Common myeloid progenitor, CD34-positive (primary cell): ENCODE data around the gene CNPPD1.
A peak's percentile ranks its signal among the peaks of the same experiment; 100 is the strongest.

Experiments used
- CTCF ChIA-PET: fragments of 350-600 bp; sonication (Branson Sonifier 250); formaldehyde crosslinking; loops from one replicate; lab custom pipeline; 2021; ENCODE audit warnings: antibody characterized with exemption; lab: Charles Lee
- POLR2A ChIA-PET: fragments of 350-600 bp; sonication (Branson Sonifier 250); formaldehyde crosslinking; loops from one replicate; lab custom pipeline; 2021; ENCODE audit warnings: antibody characterized with exemption; lab: Charles Lee
- DNase-seq, 3 donors: peaks; one replicate each; pipeline versions ENCODE4 v3.0.0 to v3.0.0-alpha.2; 2013
- H3K27ac ChIP-seq, 2 experiments: 1 replicate in 1 of 2; 2 replicates in 1 of 2; pipeline ENCODE4 v1.7.0; 2013; ENCODE audit warnings: inconsistent platforms in 2 of 2, low read length in 2 of 2, mild to moderate bottlenecking in 2 of 2, low read depth in 1 of 2, moderate library complexity in 1 of 2; ENCODE audit not compliant: severe bottlenecking in 2 of 2, insufficient read depth in 1 of 2, poor library complexity in 1 of 2
- H3K27me3 ChIP-seq, 5 experiments: replicated peaks in 2 of 5; 1 replicate in 3 of 5; 2 replicates in 2 of 5; pipeline versions ENCODE4 v1.6.1 to v1.7.0; 2013; ENCODE audit warnings: low read length in 4 of 5, mild to moderate bottlenecking in 2 of 5, moderate library complexity in 2 of 5, inconsistent platforms in 1 of 5; ENCODE audit not compliant: insufficient read depth in 5 of 5, control insufficient read depth in 4 of 5
- H3K36me3 ChIP-seq, 4 experiments: 1 replicate in 2 of 4; 2 replicates in 2 of 4; pipeline versions ENCODE4 v1.6.1 to v1.7.0; 2013; ENCODE audit warnings: low read length in 3 of 4, control low read depth in 1 of 4, mild to moderate bottlenecking in 1 of 4; ENCODE audit not compliant: control insufficient read depth in 4 of 4, insufficient read depth in 4 of 4
- H3K4me1 ChIP-seq, 4 experiments: 1 replicate in 3 of 4; 2 replicates in 1 of 4; pipeline versions ENCODE4 v1.6.1 to v1.7.1; 2013; ENCODE audit warnings: low read length in 3 of 4, mild to moderate bottlenecking in 3 of 4, control low read depth in 1 of 4, inconsistent platforms in 1 of 4, moderate library complexity in 1 of 4; ENCODE audit not compliant: control insufficient read depth in 4 of 4, insufficient read depth in 4 of 4; ENCODE audit errors: control extremely low read depth in 1 of 4
- H3K4me3 ChIP-seq, 7 experiments: 1 replicate in 4 of 7; 2 replicates in 3 of 7; pipeline versions ENCODE4 v1.5.1 to v1.7.0; 2013; ENCODE audit warnings: mild to moderate bottlenecking in 7 of 7, low read length in 6 of 7, moderate library complexity in 6 of 7, inconsistent platforms in 2 of 7, low read depth in 2 of 7, control low read depth in 1 of 7; ENCODE audit not compliant: insufficient read depth in 4 of 7, control insufficient read depth in 1 of 7; ENCODE audit errors: extremely low read depth in 1 of 7
- H3K9me3 ChIP-seq, 5 experiments: 1 replicate in 4 of 5; 2 replicates in 1 of 5; pipeline versions ENCODE4 v1.6.1 to v1.7.1; 2013; ENCODE audit warnings: low read length in 4 of 5, mild to moderate bottlenecking in 2 of 5, inconsistent platforms in 1 of 5, low read depth in 1 of 5, moderate library complexity in 1 of 5; ENCODE audit not compliant: control insufficient read depth in 4 of 5, insufficient read depth in 2 of 5; ENCODE audit errors: control extremely low read depth in 1 of 5
- WGBS: methylation state at CpG from one replicate; pipeline ENCODE4 v1.1.5; 2013; ENCODE audit not compliant: insufficient coverage; 5-methylcytosine and 5-hydroxymethylcytosine counted together

Gene CNPPD1

DNA sequence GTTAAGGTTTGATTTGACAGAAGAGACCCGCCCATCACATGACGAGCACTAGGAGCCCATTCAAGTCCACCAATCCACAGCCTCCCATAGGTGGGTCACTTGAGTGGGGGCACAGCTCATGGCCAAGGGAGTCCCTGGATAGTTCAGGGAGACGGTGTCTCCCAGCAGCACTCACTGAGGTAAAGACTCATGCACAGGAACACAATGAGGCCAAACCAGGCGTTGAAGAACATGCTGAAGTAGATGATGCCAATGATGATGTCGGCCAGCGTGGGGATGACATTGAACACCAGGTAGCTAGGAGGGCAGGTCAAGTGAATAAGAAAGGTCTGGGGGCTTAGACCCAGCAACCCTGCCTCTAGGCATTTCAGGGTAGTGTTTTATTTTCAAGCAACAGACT is 38.1 kb upstream of the CNPPD1 start:
- no peaks in the 10 kb centered on the region for H3K27me3 ChIP-seq
- peaks cover 2 to 11% (median 10%) of the 10 kb centered on the region in 4 experiments for H3K36me3 ChIP-seq
- 97% methylated on average over 5 of the region's 6 CpGs for WGBS
- CTCF ChIA-PET: interaction anchor here (0.6 to 17.2 kb wide), 10 partner anchors 11 to 80 kb away, joined by 3 to 238 read pairs (median 10); partner anchors contain the start of genes ANKZF1, ATG9A, CNPPD1 and NHEJ1
- DNase-seq: no peak
- peaks cover 5 to 50% (median 44%) of the 10 kb centered on the region in 4 experiments for H3K4me1 ChIP-seq
- H3K27ac ChIP-seq: no peak overlapping the region
- no peaks in the 10 kb centered on the region for H3K9me3 ChIP-seq
- POLR2A ChIA-PET: no interaction called here
- H3K4me3 ChIP-seq: no peak overlapping the region

DNA sequence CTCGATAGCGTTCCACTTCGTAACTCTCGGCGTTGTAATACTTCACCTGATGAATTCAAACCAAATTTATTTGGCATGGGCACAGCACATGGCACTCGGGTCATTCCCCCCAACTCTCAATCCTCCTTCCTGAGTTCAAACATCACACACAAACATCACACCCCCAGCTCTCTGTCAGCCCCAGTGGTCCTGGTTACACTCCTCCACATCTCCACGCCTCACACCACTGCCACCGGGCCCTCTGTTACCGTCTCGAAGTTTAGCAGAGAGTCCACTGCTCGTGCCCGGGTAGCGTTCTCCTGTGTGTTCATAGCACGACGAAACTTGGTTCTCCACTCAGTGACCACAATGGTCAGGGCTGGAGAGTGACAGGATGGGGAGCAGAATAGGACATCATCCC is 37.4 kb upstream of the CNPPD1 start:
- CTCF ChIA-PET: interaction anchor here (1.0 to 17.2 kb wide), 8 partner anchors 10 to 81 kb away, joined by 3 to 238 read pairs (median 22); partner anchors contain the start of genes ANKZF1, ATG9A, CNPPD1 and NHEJ1
- H3K4me1 ChIP-seq: peaks cover 8 to 50% (median 48%) of the 10 kb centered on the region in 4 experiments
- peaks cover 2 to 10% (median 10%) of the 10 kb centered on the region in 4 experiments for H3K36me3 ChIP-seq
- no peaks in the 10 kb centered on the region for H3K27me3 ChIP-seq
- POLR2A ChIA-PET: no interaction called here
- no peak overlapping the region for H3K4me3 ChIP-seq
- H3K9me3 ChIP-seq: no peaks in the 10 kb centered on the region
- DNase-seq: no peak
- H3K27ac ChIP-seq: no peak overlapping the region
- 97% methylated on average over 9 of the region's 15 CpGs for WGBS

DNA sequence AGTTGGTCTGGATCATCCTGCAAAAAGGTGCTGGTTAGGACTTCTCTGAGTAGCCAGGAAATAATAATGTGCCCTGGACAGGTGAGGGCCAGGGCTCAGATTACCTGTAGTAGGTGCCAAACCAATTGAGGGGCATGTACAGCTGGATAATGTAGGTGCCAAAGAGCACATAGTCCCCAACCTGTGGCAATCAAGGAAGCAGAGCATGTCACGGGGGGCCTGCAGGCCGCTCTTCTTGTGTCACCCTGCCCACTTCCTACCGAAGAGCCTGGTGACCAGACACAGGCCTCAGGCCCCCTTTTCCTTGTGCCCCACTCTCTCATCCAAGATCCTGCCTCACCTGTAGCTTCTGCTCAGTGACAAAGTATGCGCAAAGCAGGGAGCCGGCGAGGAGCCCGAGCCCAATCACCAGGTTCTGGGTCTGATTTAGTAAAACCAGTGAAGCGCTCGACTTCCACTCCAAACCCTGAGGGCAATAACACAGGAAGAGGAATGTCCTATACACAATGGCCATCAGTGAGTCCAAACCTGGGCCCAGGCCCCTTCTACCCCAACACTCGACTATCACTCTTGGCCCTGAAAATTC is 36.9 kb upstream of the CNPPD1 start:
- WGBS: 98% methylated on average over 10 of the region's 10 CpGs
- peaks cover 12 to 50% (median 48%) of the 10 kb centered on the region in 4 experiments for H3K4me1 ChIP-seq
- no peaks in the 10 kb centered on the region for H3K27me3 ChIP-seq
- ChIA-PET CTCF (interaction anchor here (0.9 to 17.2 kb wide), 9 partner anchors 15 to 86 kb away, joined by 3 to 238 read pairs (median 28); partner anchors contain the start of genes ANKZF1, ATG9A, CNPPD1 and GLB1L), POLR2A (no interaction called here)
- H3K27ac ChIP-seq: no peak overlapping the region
- no peaks in the 10 kb centered on the region for H3K9me3 ChIP-seq
- H3K36me3 ChIP-seq: peaks cover 2 to 14% (median 10%) of the 10 kb centered on the region in 4 experiments
- DNase-seq: no peak
- H3K4me3 ChIP-seq: no peak overlapping the region

DNA sequence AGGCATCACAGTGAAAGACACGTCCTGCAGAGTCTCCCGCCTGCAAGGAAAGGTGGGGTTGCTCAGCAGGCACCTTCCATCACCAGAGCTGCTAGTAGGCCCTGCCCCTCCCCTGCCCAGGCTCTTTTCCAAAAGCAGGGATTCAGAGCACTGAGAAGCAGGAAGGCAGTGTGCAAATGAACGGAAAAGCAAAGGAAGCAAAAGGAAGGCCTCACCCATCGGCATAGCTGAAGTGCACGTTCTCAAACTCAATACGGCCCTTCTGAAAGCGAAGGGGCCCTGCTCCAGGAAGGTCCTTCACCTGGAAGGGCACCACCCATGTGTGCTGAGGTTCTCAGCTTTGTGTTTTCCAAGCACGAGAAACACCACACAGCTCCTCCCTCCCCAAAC is 36.3 kb upstream of the CNPPD1 start:
- DNase-seq: no peak
- 95% methylated on average over 8 of the region's 8 CpGs for WGBS
- H3K9me3 ChIP-seq: no peaks in the 10 kb centered on the region
- ChIA-PET POLR2A (no interaction called here), CTCF (interaction anchor here (0.9 to 17.2 kb wide), 11 partner anchors 15 to 141 kb away, joined by 3 to 238 read pairs (median 15); partner anchors contain the start of genes ANKZF1, ATG9A, CNPPD1 and GLB1L)
- peaks cover 2 to 20% (median 12%) of the 10 kb centered on the region in 4 experiments for H3K36me3 ChIP-seq
- H3K27me3 ChIP-seq: no peaks in the 10 kb centered on the region
- H3K4me3 ChIP-seq: no peak overlapping the region
- no peak overlapping the region for H3K27ac ChIP-seq
- peaks cover 18 to 50% (median 48%) of the 10 kb centered on the region in 4 experiments for H3K4me1 ChIP-seq

DNA sequence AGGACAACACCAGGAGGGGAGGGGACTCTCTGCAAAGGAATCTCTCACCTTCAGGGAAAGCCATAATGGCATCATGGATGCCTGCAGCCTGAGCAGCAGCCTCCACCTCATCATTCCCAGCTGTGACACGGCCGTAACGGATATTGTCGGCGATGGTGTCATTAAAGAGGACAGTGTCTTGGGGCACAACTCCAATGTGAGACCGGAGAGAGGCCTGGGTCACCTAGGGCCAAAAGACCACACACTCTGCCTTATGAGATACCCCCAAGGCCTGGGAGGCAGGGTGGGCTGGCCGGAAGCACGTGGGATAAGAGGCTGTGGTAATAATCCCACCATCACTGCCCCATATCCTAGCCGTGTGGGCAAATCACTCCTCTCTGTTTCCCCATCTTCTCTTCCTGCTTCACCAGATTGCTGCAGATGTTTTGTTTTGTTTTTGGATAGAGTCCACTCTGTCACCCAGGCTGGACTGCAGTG is 34.2 kb upstream of the CNPPD1 start:
- no peak for DNase-seq
- H3K4me1 ChIP-seq: peaks cover 23 to 49% (median 49%) of the 10 kb centered on the region in 4 experiments
- no peaks in the 10 kb centered on the region for H3K9me3 ChIP-seq
- no peak overlapping the region for H3K27ac ChIP-seq
- ChIA-PET POLR2A (no interaction called here), CTCF (interaction anchor here (0.8 to 17.2 kb wide), 11 partner anchors 8 to 85 kb away, joined by 3 to 238 read pairs (median 5); partner anchors contain the start of genes CNPPD1, NHEJ1, SLC23A3 and TUBA4B)
- H3K27me3 ChIP-seq: no peaks in the 10 kb centered on the region
- peaks cover 2 to 25% (median 14%) of the 10 kb centered on the region in 4 experiments for H3K36me3 ChIP-seq
- 100% methylated on average over 6 of the region's 9 CpGs for WGBS
- peak overlapping the region in 1 of 7 experiments; percentile 16 for H3K4me3 ChIP-seq

DNA sequence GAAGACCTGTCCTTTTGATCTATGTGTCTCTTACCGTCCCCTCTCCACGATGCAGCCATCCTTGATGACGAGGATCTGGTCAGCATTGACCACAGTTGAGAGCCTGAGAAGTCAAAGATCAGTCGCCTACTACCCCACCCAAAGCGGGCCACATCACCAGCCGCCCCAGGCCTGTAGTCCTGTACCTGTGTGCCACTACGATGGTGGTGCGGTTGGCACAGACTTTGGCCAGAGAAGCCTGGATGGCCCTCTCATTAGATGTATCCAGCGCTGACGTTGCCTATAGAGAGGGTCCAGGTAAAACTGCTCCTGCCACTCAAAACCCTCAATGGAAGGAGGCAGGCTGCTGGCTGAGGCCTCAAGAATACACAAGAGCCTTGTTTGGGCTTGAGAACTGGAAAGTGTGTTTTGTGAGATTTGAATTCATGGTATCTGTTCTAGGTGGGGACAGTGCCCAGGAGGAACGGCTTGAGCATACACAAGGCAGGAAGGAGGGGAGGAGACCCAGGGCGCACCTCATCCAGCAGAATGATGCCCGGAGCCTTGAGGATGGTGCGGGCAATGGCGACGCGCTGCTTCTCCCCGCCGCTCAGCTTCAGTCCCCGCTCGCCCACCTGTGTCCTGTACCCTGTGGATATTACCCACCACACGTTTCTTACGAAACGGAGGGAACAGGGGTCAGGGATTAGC is 33.6 kb upstream of the CNPPD1 start:
- H3K9me3 ChIP-seq: no peaks in the 10 kb centered on the region
- ChIA-PET POLR2A (interaction anchor here (0.6 kb wide), 1 partner anchor 39 kb away, joined by 3 read pairs; no protein-coding TSS in a partner anchor), CTCF (interaction anchor here (1.5 to 17.2 kb wide), 6 partner anchors 8 to 56 kb away, joined by 4 to 238 read pairs (median 56); partner anchors contain the start of genes ABCB6, CNPPD1, NHEJ1 and SLC23A3)
- no peaks in the 10 kb centered on the region for H3K27me3 ChIP-seq
- H3K36me3 ChIP-seq: peaks cover 2 to 25% (median 14%) of the 10 kb centered on the region in 4 experiments
- peak overlapping the region in 2 of 7 experiments; percentile 5 to 16 for H3K4me3 ChIP-seq
- WGBS: 95% methylated on average over 22 of the region's 24 CpGs
- peak overlapping the region in 1 of 2 experiments; percentile 69 for H3K27ac ChIP-seq
- peaks cover 23 to 52% (median 51%) of the 10 kb centered on the region in 4 experiments for H3K4me1 ChIP-seq
- DNase-seq: no peak
